ENCODE data around the gene PGAP6.

DNA sequence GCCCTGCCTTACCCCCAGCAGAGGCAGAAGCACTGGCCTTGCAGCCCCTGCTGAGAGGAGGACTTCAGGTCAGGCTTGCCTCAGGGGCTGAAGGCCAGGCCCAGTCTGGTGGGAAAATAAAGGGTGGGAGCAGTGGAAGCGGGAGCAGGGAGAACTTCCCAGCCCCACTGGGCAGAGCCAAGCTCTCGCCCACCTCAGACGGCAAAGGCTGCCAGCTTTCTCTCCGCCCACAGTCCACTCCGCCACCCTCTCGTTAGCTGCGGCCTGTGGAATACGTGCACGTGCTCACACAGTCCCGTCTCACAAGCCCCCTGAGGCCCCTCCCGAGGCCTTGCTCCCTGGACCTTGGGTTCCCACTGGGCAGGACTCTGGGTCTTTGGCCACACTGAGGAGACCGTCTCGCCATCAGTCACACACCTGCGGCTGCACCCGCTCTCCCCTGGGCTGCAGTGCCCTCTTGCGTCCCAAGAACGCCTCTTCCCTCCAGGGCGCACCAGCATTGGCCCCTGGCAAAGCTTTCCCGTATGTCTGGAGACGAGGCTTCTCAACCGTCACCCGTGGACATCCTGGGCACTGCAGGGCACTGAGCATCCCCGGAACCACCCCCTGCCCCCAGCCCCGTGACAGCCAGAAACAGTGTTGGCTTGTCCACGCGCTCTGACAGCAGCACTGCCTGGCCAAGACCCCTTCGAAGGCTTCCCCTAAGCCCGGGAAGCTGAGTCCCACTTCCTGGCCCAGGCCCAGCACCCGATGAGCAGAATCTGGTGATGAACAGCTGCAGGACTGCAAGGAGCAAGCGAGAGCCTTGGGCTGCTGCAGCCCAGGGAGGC lies 19.7 kb downstream of the PGAP6 start:
- TF ChIP-seq CTCF (IDR thresholded peaks at IDR 0.05; ENCODE audit: low read depth, low read length, poor library complexity, severe bottlenecking) (peak; percentile 66), EZH2phosphoT487 (IDR thresholded peaks at IDR 0.05; ENCODE audit: borderline replicate concordance, low read length) (no peak)
